K562 (cell line): ENCODE measurements around the gene SMOC2.

Experiments
- CTCF ChIP-seq, 3 experiments: IDR thresholded peaks in 2 of 3; conservative IDR thresholded peaks in 1 of 3; 2 replicates each; pipeline ENCODE4 v1.5.1; 2011 to 2012; ENCODE audit warnings: low read length in 3 of 3, mild to moderate bottlenecking in 3 of 3, control low read depth in 2 of 3, improper control_type of control experiment in 1 of 3, inconsistent platforms in 1 of 3, low read depth in 1 of 3, mixed read lengths in 1 of 3, moderate library complexity in 1 of 3; ENCODE audit not compliant: insufficient read depth in 2 of 3
- GABPA ChIP-seq: fragments of 200-800 bp; sonication (Bioruptor generic); conservative IDR thresholded peaks from 2 replicates; pipeline ENCODE4 v1.6.1; 2016; ENCODE audit warnings: low read depth, missing genetic modification characterization, missing compliant biosample characterization
- MTA1 ChIP-seq: fragments of 450-650 bp; IDR thresholded peaks from 2 replicates; pipeline ENCODE4 v1.6.1; 2017; ENCODE audit warnings: borderline replicate concordance
- NR2F6 ChIP-seq: fragments of 450-650 bp; formaldehyde crosslinking; IDR thresholded peaks from 2 replicates; pipeline ENCODE4 v1.4.0; 2020; ENCODE audit warnings: mild to moderate bottlenecking
- NRF1 ChIP-seq, 2 experiments: fragments of 450-650 bp; IDR thresholded peaks in 1 of 2; conservative IDR thresholded peaks in 1 of 2; 2 replicates each; pipeline ENCODE4 v1.6.1; 2014; ENCODE audit warnings: mild to moderate bottlenecking in 2 of 2
- PHF8 ChIP-seq: fragments of 200-600 bp; sonication (generic); IDR thresholded peaks from 2 replicates; pipeline ENCODE4 v1.6.1; 2012; ENCODE audit warnings: mixed run types, mild to moderate bottlenecking, inconsistent platforms, low read length, moderate library complexity, borderline replicate concordance
- POLR2AphosphoS2 ChIP-seq: IDR thresholded peaks from 2 replicates; pipeline ENCODE4 v1.6.1; 2012; ENCODE audit warnings: low read length, improper control_type of control experiment
- RAD21 ChIP-seq, 2 experiments: fragments of 250-450 bp in 1 of 2; fragments of 450-650 bp in 1 of 2; sonication (Bioruptor Pico) in 1 of 2; formaldehyde crosslinking in 1 of 2; IDR thresholded peaks in 1 of 2; conservative IDR thresholded peaks in 1 of 2; 2 replicates each; pipeline versions ENCODE4 v1.4.0 to v1.8.0; 2020 to 2022; ENCODE audit warnings: mild to moderate bottlenecking in 2 of 2, moderate library complexity in 1 of 2
- RBM39 ChIP-seq: fragments of 200-400 bp; formaldehyde crosslinking; optimal IDR thresholded peaks from 2 replicates; pipeline ENCODE3; 2018; ENCODE audit warnings: low read depth, low read length
- TAF9B ChIP-seq: fragments of 450-650 bp; IDR thresholded peaks from 2 replicates; pipeline ENCODE4 v1.6.1; 2018; ENCODE audit warnings: mild to moderate bottlenecking; ENCODE audit not compliant: partially characterized antibody
- ZNF133 ChIP-seq: fragments of 250-450 bp; sonication (Bioruptor Pico); IDR thresholded peaks from 2 replicates; pipeline ENCODE4 v1.4.0; 2020; ENCODE audit warnings: mild to moderate bottlenecking
- TF ChIP-seq, protein P1 (sequence below), 2 experiments: fragments of 450-650 bp; formaldehyde crosslinking in 1 of 2; IDR thresholded peaks; 2 replicates each; pipeline versions ENCODE4 v1.4.0 to v1.6.1; 2014 to 2020; ENCODE audit warnings: mild to moderate bottlenecking in 2 of 2, borderline replicate concordance in 1 of 2, low read depth in 1 of 2

- TF ChIP-seq CTCF (IDR thresholded peaks at IDR 0.05 in 2 of 3, conservative IDR thresholded peaks at IDR 0.05 in 1 of 3; ENCODE audit: insufficient read depth in 2 of 3, low read depth in 1 of 3, low read length in 3 of 3): no peak
- no peak for TF ChIP-seq PHF8
- TF ChIP-seq POLR2AphosphoS2: no peak
- TF ChIP-seq NR2F6 (CRISPR knock-in tag): no peak
- no peak for TF ChIP-seq ZNF133 (CRISPR knock-in tag)
- no peak for TF ChIP-seq GABPA (tag)
- TF ChIP-seq TAF9B: no peak
- no peak for TF ChIP-seq MTA1
- TF ChIP-seq RBM39: no peak
- TF ChIP-seq, protein P1, sequence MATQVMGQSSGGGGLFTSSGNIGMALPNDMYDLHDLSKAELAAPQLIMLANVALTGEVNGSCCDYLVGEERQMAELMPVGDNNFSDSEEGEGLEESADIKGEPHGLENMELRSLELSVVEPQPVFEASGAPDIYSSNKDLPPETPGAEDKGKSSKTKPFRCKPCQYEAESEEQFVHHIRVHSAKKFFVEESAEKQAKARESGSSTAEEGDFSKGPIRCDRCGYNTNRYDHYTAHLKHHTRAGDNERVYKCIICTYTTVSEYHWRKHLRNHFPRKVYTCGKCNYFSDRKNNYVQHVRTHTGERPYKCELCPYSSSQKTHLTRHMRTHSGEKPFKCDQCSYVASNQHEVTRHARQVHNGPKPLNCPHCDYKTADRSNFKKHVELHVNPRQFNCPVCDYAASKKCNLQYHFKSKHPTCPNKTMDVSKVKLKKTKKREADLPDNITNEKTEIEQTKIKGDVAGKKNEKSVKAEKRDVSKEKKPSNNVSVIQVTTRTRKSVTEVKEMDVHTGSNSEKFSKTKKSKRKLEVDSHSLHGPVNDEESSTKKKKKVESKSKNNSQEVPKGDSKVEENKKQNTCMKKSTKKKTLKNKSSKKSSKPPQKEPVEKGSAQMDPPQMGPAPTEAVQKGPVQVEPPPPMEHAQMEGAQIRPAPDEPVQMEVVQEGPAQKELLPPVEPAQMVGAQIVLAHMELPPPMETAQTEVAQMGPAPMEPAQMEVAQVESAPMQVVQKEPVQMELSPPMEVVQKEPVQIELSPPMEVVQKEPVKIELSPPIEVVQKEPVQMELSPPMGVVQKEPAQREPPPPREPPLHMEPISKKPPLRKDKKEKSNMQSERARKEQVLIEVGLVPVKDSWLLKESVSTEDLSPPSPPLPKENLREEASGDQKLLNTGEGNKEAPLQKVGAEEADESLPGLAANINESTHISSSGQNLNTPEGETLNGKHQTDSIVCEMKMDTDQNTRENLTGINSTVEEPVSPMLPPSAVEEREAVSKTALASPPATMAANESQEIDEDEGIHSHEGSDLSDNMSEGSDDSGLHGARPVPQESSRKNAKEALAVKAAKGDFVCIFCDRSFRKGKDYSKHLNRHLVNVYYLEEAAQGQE (IDR thresholded peaks at IDR 0.05; ENCODE audit: borderline replicate concordance): no peak
- TF ChIP-seq, protein P1 (CRISPR knock-in tag; IDR thresholded peaks at IDR 0.05; ENCODE audit: low read depth): no peak
- no peak for TF ChIP-seq NRF1 (conservative IDR thresholded peaks at IDR 0.05 in 1 of 2, IDR thresholded peaks at IDR 0.05 in 1 of 2)
- no peak for TF ChIP-seq RAD21 (CRISPR knock-in tag; conservative IDR thresholded peaks at IDR 0.05 in 1 of 2, IDR thresholded peaks at IDR 0.05 in 1 of 2)
These were observed 95.2 kb downstream of the SMOC2 start for GRCh38 chr6:168536196-168536595.
